Activated CD8-positive, alpha-beta T cell treated with anti-CD3 and anti-CD28 coated beads, Interleukin-2, amount 10 ng/mL, durations not matched to agents 7 days and 5 days (primary cell): Measurements from ENCODE around the gene LGALS8. TPM values are rescaled to one million over a fixed set of nuclear protein-coding genes. Genes with fewer than 3 reads are reported as not detected.
"Not testable (repeated sequence)": the region's sequence is repeated elsewhere in the genome, so short reads cannot be mapped to it uniquely, and the experiment has no call there.

Experiments used
- ATAC-seq: fragments of 150-1000 bp; cut with Tn5 transposase; one replicate; pipeline ENCODE4 v1.10.0; 2021; ENCODE audit warnings: moderate library complexity
- CTCF ChIA-PET: fragments of 350-600 bp; sonication (Branson Sonifier 250); formaldehyde crosslinking; loops from one replicate; lab custom pipeline; 2021; ENCODE audit warnings: antibody characterized with exemption; lab: Charles Lee
- POLR2A ChIA-PET: fragments of 350-600 bp; sonication (Branson Sonifier 250); formaldehyde crosslinking; loops from one replicate; lab custom pipeline; 2021; ENCODE audit warnings: antibody characterized with exemption; lab: Charles Lee
- DNase-seq: peaks from one replicate; pipeline ENCODE4 v3.0.0-alpha.2; 2020
- H3K27ac Mint-ChIP-seq: one replicate; pipeline ENCODE4 v1.8.0; 2021; ENCODE audit warnings: mild to moderate bottlenecking, mixed read lengths
- H3K27me3 Mint-ChIP-seq: one replicate; pipeline ENCODE4 v1.8.0; 2021; ENCODE audit warnings: low read depth, mixed read lengths
- H3K36me3 Mint-ChIP-seq: one replicate; pipeline ENCODE4 v1.8.0; 2021; ENCODE audit warnings: low read depth, mixed read lengths
- H3K4me1 Mint-ChIP-seq: one replicate; pipeline ENCODE4 v1.8.0; 2021; ENCODE audit warnings: low read depth, mixed read lengths
- H3K4me3 Mint-ChIP-seq: one replicate; pipeline ENCODE4 v1.8.0; 2021; ENCODE audit warnings: mild to moderate bottlenecking, mixed read lengths
- H3K9me3 Mint-ChIP-seq: one replicate; pipeline ENCODE4 v1.8.0; 2022; ENCODE audit warnings: mixed read lengths; ENCODE audit not compliant: insufficient read depth
- total RNA-seq, 2 experiments: library from RNA; stranded (reverse); gene quantifications; one replicate each; pipeline ENCODE4 v1.2.3, GENCODE V29; 2021

The LGALS8 gene
- total RNA-seq, 2 experiments from 2014 or later, result 75.5 to 77.8 TPM

- H3K36me3 Mint-ChIP-seq, result peaks cover 62% of the 10 kb centered on the region
- H3K27ac Mint-ChIP-seq, result no peak overlapping the region
Observed at GRCh38 chr1:236561976-236562375, 38.2 kb downstream of the LGALS8 start.

GRCh38 chr1:236565530-236565929, 41.7 kb downstream of the LGALS8 start:
- Mint-ChIP-seq H3K4me1 (peaks cover 10% of the 10 kb centered on the region), H3K4me3 (no peak overlapping the region), H3K27ac (no peak overlapping the region), H3K27me3 (no peaks in the 10 kb centered on the region), H3K9me3 (no peaks in the 10 kb centered on the region), H3K36me3 (peaks cover 60% of the 10 kb centered on the region)
- ChIA-PET CTCF (no interaction called here), POLR2A (no interaction called here)
- DNase-seq (no peak), ATAC-seq (no peak)

More at GRCh38 chr1:236561976-236562375, 38.2 kb downstream of the LGALS8 start:
- no peaks in the 10 kb centered on the region for H3K27me3 Mint-ChIP-seq
- no peak for ATAC-seq
- ChIA-PET CTCF (no interaction called here), POLR2A (no interaction called here)
- no peaks in the 10 kb centered on the region for H3K9me3 Mint-ChIP-seq
- no peak overlapping the region for H3K4me3 Mint-ChIP-seq
- peaks cover 10% of the 10 kb centered on the region for H3K4me1 Mint-ChIP-seq
- DNase-seq, result no peak

GRCh38 chr1:236568285-236568894, 44.6 kb downstream of the LGALS8 start:
- POLR2A ChIA-PET, result no interaction called here

GRCh38 chr1:236575523-236575922, 51.7 kb downstream of the LGALS8 start:
- no peak overlapping the region for H3K27ac Mint-ChIP-seq
- DNase-seq (no peak), ATAC-seq (no peak)
- CTCF ChIA-PET, result no interaction called here
- no peak overlapping the region for H3K4me3 Mint-ChIP-seq
- POLR2A ChIA-PET, result no interaction called here
- peaks cover 41% of the 10 kb centered on the region for H3K36me3 Mint-ChIP-seq
- no peaks in the 10 kb centered on the region for H3K4me1 Mint-ChIP-seq
- H3K9me3 Mint-ChIP-seq, result no peaks in the 10 kb centered on the region
- no peaks in the 10 kb centered on the region for H3K27me3 Mint-ChIP-seq

More at GRCh38 chr1:236568285-236568894, 44.6 kb downstream of the LGALS8 start:
- no peak overlapping the region for H3K27ac Mint-ChIP-seq
- CTCF ChIA-PET, result no interaction called here
- no peaks in the 10 kb centered on the region for H3K9me3 Mint-ChIP-seq
- ATAC-seq, result no peak
- peaks cover 57% of the 10 kb centered on the region for H3K36me3 Mint-ChIP-seq
- no peak for DNase-seq
- no peak overlapping the region for H3K4me3 Mint-ChIP-seq
- no peaks in the 10 kb centered on the region for H3K27me3 Mint-ChIP-seq
- peaks cover 10% of the 10 kb centered on the region for H3K4me1 Mint-ChIP-seq

- POLR2A ChIA-PET, result no interaction called here
- DNase-seq, result no peak
- ATAC-seq, result no peak
- Mint-ChIP-seq H3K36me3 (peaks cover 40% of the 10 kb centered on the region), H3K27me3 (no peaks in the 10 kb centered on the region), H3K9me3 (no peaks in the 10 kb centered on the region), H3K4me1 (no peaks in the 10 kb centered on the region), H3K27ac (no peak overlapping the region), H3K4me3 (no peak overlapping the region)
- CTCF ChIA-PET, result no interaction called here
Observed at GRCh38 chr1:236576004-236576403, 52.2 kb downstream of the LGALS8 start.

GRCh38 chr1:236577041-236577440, 53.3 kb downstream of the LGALS8 start:
- not testable (repeated sequence) for H3K9me3 Mint-ChIP-seq

GRCh38 chr1:236578661-236579060, 54.9 kb downstream of the LGALS8 start:
- Mint-ChIP-seq H3K4me3 (no peak overlapping the region), H3K27ac (no peak overlapping the region), H3K4me1 (no peaks in the 10 kb centered on the region), H3K27me3 (no peaks in the 10 kb centered on the region), H3K36me3 (peaks cover 50% of the 10 kb centered on the region), H3K9me3 (no peaks in the 10 kb centered on the region)
- no peak for DNase-seq
- no peak for ATAC-seq
- CTCF ChIA-PET, result no interaction called here
- POLR2A ChIA-PET, result no interaction called here

More at GRCh38 chr1:236577041-236577440, 53.3 kb downstream of the LGALS8 start:
- CTCF ChIA-PET, H3K4me3 Mint-ChIP-seq, H3K27ac Mint-ChIP-seq, DNase-seq, H3K4me1 Mint-ChIP-seq, POLR2A ChIA-PET, H3K27me3 Mint-ChIP-seq, ATAC-seq: not testable (repeated sequence)
- H3K36me3 Mint-ChIP-seq, result peaks cover 46% of the 10 kb centered on the region

- H3K9me3 Mint-ChIP-seq, DNase-seq, H3K4me1 Mint-ChIP-seq, H3K27ac Mint-ChIP-seq, CTCF ChIA-PET, H3K4me3 Mint-ChIP-seq, POLR2A ChIA-PET, ATAC-seq, H3K27me3 Mint-ChIP-seq: not testable (repeated sequence)
- H3K36me3 Mint-ChIP-seq, result peaks cover 56% of the 10 kb centered on the region
Observed at GRCh38 chr1:236580404-236580803, 56.6 kb downstream of the LGALS8 start.

- no peak overlapping the region for H3K4me3 Mint-ChIP-seq
- no peaks in the 10 kb centered on the region for H3K9me3 Mint-ChIP-seq
- no peaks in the 10 kb centered on the region for H3K27me3 Mint-ChIP-seq
- ATAC-seq (no peak), DNase-seq (no peak)
- ChIA-PET CTCF (no interaction called here), POLR2A (no interaction called here)
- H3K27ac Mint-ChIP-seq, result no peak overlapping the region
- H3K36me3 Mint-ChIP-seq, result peaks cover 56% of the 10 kb centered on the region
- H3K4me1 Mint-ChIP-seq, result no peaks in the 10 kb centered on the region
Observed at GRCh38 chr1:236581528-236581927, 57.7 kb downstream of the LGALS8 start.

- peaks cover 51% of the 10 kb centered on the region for H3K36me3 Mint-ChIP-seq
- no peaks in the 10 kb centered on the region for H3K9me3 Mint-ChIP-seq
- CTCF ChIA-PET, result interaction anchor here (1.8 kb wide), 1 partner anchor 15 kb away, joined by 4 read pairs; the partner anchor contains the start of gene HEATR1
- H3K27ac Mint-ChIP-seq, result no peak overlapping the region
- POLR2A ChIA-PET, result no interaction called here
- no peaks in the 10 kb centered on the region for H3K27me3 Mint-ChIP-seq
- no peak overlapping the region for H3K4me3 Mint-ChIP-seq
- DNase-seq (no peak), ATAC-seq (no peak)
- H3K4me1 Mint-ChIP-seq, result no peaks in the 10 kb centered on the region
Observed at GRCh38 chr1:236589531-236589930, 65.7 kb downstream of the LGALS8 start.

GRCh38 chr1:236590553-236591150, 66.9 kb downstream of the LGALS8 start:
- H3K4me1 Mint-ChIP-seq, result no peaks in the 10 kb centered on the region
- ChIA-PET CTCF (no interaction called here), POLR2A (no interaction called here)
- no peak overlapping the region for H3K4me3 Mint-ChIP-seq
- ATAC-seq, result no peak
- H3K27ac Mint-ChIP-seq, result no peak overlapping the region
- H3K9me3 Mint-ChIP-seq, result no peaks in the 10 kb centered on the region
- H3K27me3 Mint-ChIP-seq, result no peaks in the 10 kb centered on the region
- peaks cover 49% of the 10 kb centered on the region for H3K36me3 Mint-ChIP-seq
- DNase-seq, result no peak

GRCh38 chr1:236602171-236602570, 78.4 kb downstream of the LGALS8 start:
- Mint-ChIP-seq H3K36me3 (peaks cover 27% of the 10 kb centered on the region), H3K27me3 (peaks cover 3% of the 10 kb centered on the region), H3K27ac (no peak overlapping the region), H3K4me1 (peaks cover 25% of the 10 kb centered on the region), H3K4me3 (no peak overlapping the region), H3K9me3 (no peaks in the 10 kb centered on the region)
- ChIA-PET POLR2A (no interaction called here), CTCF (no interaction called here)
- ATAC-seq, result no peak
- DNase-seq, result no peak
